A673 (cell line): Measurements from ENCODE around the gene MGP. TPM values are rescaled to one million over a fixed set of nuclear protein-coding genes. Genes with fewer than 3 reads are reported as not detected.

Experiments used
- BruUV-seq: library from RNA; stranded (reverse); fragments of 400-500 nt; replicated peaks from 2 replicates; lab custom pipeline; 2021; lab: Mats Ljungman, UMichigan
- CTCF ChIA-PET: fragments of 300-600 bp; sonication (Branson Sonifier 250); formaldehyde crosslinking; loops from one replicate; lab custom pipeline; 2022; ENCODE audit warnings: antibody characterized with exemption; lab: Charles Lee
- POLR2A ChIA-PET: fragments of 300-600 bp; sonication (Branson Sonifier 250); formaldehyde crosslinking; loops from one replicate; lab custom pipeline; 2022; ENCODE audit warnings: antibody characterized with exemption; ENCODE audit not compliant: low non-redundant PET; lab: Charles Lee
- DNase-seq: peaks from one replicate; pipeline ENCODE4 v3.0.0-alpha.2; 2015; ENCODE audit warnings: low spot score
- H3K27ac ChIP-seq: fragments of 200-600 bp; sonication (generic); 2 replicates; pipeline ENCODE4 v1.5.1; 2016; ENCODE audit warnings: mixed run types, low read depth, mild to moderate bottlenecking, mixed read lengths, antibody characterized with exemption, low read length; ENCODE audit not compliant: poor library complexity, severe bottlenecking
- H3K27me3 ChIP-seq: fragments of 200-600 bp; sonication (generic); replicated peaks from 2 replicates; pipeline ENCODE4 v1.6.1; 2017; ENCODE audit warnings: mixed run types, low read depth, mild to moderate bottlenecking, mixed read lengths, antibody characterized with exemption, low read length; ENCODE audit not compliant: insufficient read depth, poor library complexity
- H3K36me3 ChIP-seq: fragments of 200-600 bp; sonication (generic); 2 replicates; pipeline ENCODE4 v1.6.1; 2016; ENCODE audit warnings: mixed run types, mild to moderate bottlenecking, mixed read lengths, antibody characterized with exemption, low read length; ENCODE audit not compliant: insufficient read depth, poor library complexity, severe bottlenecking
- H3K4me1 ChIP-seq: fragments of 200-600 bp; sonication (generic); 2 replicates; pipeline ENCODE4 v1.6.1; 2017; ENCODE audit warnings: mixed run types, mild to moderate bottlenecking, mixed read lengths, antibody characterized with exemption, low read length; ENCODE audit not compliant: insufficient read depth, poor library complexity, severe bottlenecking
- H3K4me3 ChIP-seq: fragments of 200-600 bp; sonication (generic); 2 replicates; pipeline ENCODE4 v1.5.1; 2016; ENCODE audit warnings: low read depth, mixed run types, mild to moderate bottlenecking, mixed read lengths, low read length; ENCODE audit not compliant: poor library complexity, severe bottlenecking
- H3K9me3 ChIP-seq: fragments of 200-600 bp; sonication (generic); 2 replicates; pipeline ENCODE4 v1.6.1; 2016; ENCODE audit warnings: mixed run types, low read depth, mild to moderate bottlenecking, mixed read lengths, antibody characterized with exemption, low read length; ENCODE audit not compliant: poor library complexity, severe bottlenecking
- EZH2 ChIP-seq: fragments of 200-600 bp; sonication (generic); IDR thresholded peaks from 2 replicates; pipeline ENCODE4 v1.6.1; 2017; ENCODE audit warnings: borderline replicate concordance, low read depth, mild to moderate bottlenecking, mixed read lengths, antibody characterized with exemption, low read length; ENCODE audit not compliant: poor library complexity, severe bottlenecking
- intact Hi-C: fragments of 100-400 bp; cut with micrococcal nuclease; formaldehyde crosslinking; loops from one replicate; pipeline ENCODE4 v1.10.0; 2022; ENCODE audit not compliant: unreplicated experiment
- total RNA-seq: library from RNA; stranded (reverse); gene quantifications from 2 replicates; pipeline ENCODE4 v1.2.3, GENCODE V29; 2021
- TF ChIP-seq, protein P1 (sequence below): fragments of 300-800, 200-600 bp; sonication (generic); conservative IDR thresholded peaks from 2 replicates; pipeline ENCODE4 v1.5.1; 2017; ENCODE audit warnings: low read depth, mild to moderate bottlenecking, antibody characterized with exemption, low read length, moderate library complexity, mixed read lengths

The MGP gene
- total RNA-seq, 1 experiment from 2014 or later: not detected

GRCh38 chr12:14874882-14875281 lies 10.8 kb downstream of the MGP start:
- Histone ChIP-seq H3K27ac (no peak overlapping the region), H3K36me3 (no peaks in the 10 kb centered on the region), H3K9me3 (no peaks in the 10 kb centered on the region), H3K27me3 (no peaks in the 10 kb centered on the region), H3K4me1 (no peaks in the 10 kb centered on the region), H3K4me3 (no peak overlapping the region)
- CTCF ChIA-PET: no interaction called here
- no TSS peak for BruUV-seq
- DNase-seq: no peak
- TF ChIP-seq, protein P1, sequence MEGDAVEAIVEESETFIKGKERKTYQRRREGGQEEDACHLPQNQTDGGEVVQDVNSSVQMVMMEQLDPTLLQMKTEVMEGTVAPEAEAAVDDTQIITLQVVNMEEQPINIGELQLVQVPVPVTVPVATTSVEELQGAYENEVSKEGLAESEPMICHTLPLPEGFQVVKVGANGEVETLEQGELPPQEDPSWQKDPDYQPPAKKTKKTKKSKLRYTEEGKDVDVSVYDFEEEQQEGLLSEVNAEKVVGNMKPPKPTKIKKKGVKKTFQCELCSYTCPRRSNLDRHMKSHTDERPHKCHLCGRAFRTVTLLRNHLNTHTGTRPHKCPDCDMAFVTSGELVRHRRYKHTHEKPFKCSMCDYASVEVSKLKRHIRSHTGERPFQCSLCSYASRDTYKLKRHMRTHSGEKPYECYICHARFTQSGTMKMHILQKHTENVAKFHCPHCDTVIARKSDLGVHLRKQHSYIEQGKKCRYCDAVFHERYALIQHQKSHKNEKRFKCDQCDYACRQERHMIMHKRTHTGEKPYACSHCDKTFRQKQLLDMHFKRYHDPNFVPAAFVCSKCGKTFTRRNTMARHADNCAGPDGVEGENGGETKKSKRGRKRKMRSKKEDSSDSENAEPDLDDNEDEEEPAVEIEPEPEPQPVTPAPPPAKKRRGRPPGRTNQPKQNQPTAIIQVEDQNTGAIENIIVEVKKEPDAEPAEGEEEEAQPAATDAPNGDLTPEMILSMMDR: no peak
- no peak for TF ChIP-seq EZH2
- POLR2A ChIA-PET: no interaction called here
- intact Hi-C loops: no loop called here

GRCh38 chr12:14873440-14874185 lies 12.0 kb downstream of the MGP start:
- CTCF ChIA-PET: no interaction called here
- BruUV-seq: no TSS peak
- intact Hi-C loops: no loop called here

GRCh38 chr12:14871886-14872285 lies 13.8 kb downstream of the MGP start:
- Histone ChIP-seq H3K4me1 (no peaks in the 10 kb centered on the region), H3K36me3 (no peaks in the 10 kb centered on the region), H3K27ac (no peak overlapping the region), H3K9me3 (no peaks in the 10 kb centered on the region), H3K4me3 (no peak overlapping the region), H3K27me3 (no peaks in the 10 kb centered on the region)
- intact Hi-C loops: no loop called here
- ChIA-PET POLR2A (no interaction called here), CTCF (no interaction called here)
- no TSS peak for BruUV-seq
- TF ChIP-seq, protein P1: no peak
- no peak for TF ChIP-seq EZH2
- DNase-seq: no peak

More at GRCh38 chr12:14873440-14874185, 12.0 kb downstream of the MGP start:
- H3K4me1 ChIP-seq: no peaks in the 10 kb centered on the region
- TF ChIP-seq, protein P1: no peak
- no peak for TF ChIP-seq EZH2
- no peaks in the 10 kb centered on the region for H3K9me3 ChIP-seq
- H3K27me3 ChIP-seq: no peaks in the 10 kb centered on the region
- no peak for DNase-seq
- H3K36me3 ChIP-seq: no peaks in the 10 kb centered on the region
- no peak overlapping the region for H3K4me3 ChIP-seq
- POLR2A ChIA-PET: interaction anchor here (0.6 kb wide), 1 partner anchor 1347 kb away, joined by 3 read pairs; no protein-coding TSS in a partner anchor
- H3K27ac ChIP-seq: no peak overlapping the region
